ENCODE results near the gene KCTD15. TPM values are rescaled to one million over a fixed set of nuclear protein-coding genes. Genes with fewer than 3 reads are reported as not detected.

KCTD15 gene
- total RNA-seq, 1 experiment from 2014 or later, result 59.9 TPM

DNA sequence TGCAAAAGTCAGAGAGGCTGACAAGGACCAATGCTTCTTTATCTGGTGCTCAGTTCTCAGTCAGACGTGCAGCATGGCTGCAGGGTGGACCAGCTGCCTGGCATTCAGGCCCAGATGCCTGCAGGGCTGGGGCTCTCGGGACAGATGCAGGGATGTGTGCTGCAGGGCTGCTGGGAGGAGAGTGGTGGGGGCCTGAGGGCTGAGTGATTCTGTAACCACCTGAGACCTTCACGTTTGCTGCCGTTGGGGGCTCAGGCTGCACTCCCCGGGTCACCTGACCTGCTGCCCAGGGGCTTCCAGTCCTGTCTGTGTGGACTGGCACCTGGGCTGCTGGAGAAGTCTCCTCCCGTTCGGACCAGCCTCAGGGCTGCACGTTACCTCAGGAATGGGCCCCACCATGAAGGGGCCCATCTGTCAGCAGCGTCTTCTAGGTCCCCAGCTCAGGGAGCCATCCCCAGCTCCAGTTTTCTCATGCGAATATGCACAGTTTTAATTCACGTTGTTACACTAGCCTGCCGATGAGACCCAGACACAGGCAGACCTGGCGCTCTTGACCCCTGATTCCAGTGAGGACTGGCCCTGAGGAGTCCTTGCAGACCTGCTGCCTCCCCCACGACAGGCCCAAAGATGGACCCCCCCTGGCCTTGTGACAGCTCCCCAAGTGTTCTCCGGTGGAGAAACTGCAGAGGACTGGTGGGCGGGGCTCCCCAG lies 16.9 kb downstream of the KCTD15 start:
- Histone ChIP-seq H2AFZ (ENCODE audit: low read length) (no peak overlapping the region), H2BK15ac (ENCODE audit: low read depth, low read length) (no peak overlapping the region), H4K8ac (replicated peaks; ENCODE audit: insufficient read length, low read depth, low read length) (no peak overlapping the region), H3K4me1 (ENCODE audit: insufficient read depth, low read length) (no peaks in the 10 kb centered on the region), H3K18ac (ENCODE audit: insufficient read length, low read depth, low read length) (no peak overlapping the region), H2BK20ac (ENCODE audit: low read depth, low read length, poor library complexity, severe bottlenecking) (no peak overlapping the region), H2BK5ac (ENCODE audit: insufficient read length, low read length) (no peak overlapping the region), H3K4ac (ENCODE audit: low read depth, low read length) (no peak overlapping the region), H2BK120ac (ENCODE audit: low read depth, low read length, poor library complexity, severe bottlenecking) (no peak overlapping the region), H3K4me2 (ENCODE audit: insufficient read depth, insufficient read length, low read length) (no peak overlapping the region), H4K20me1 (ENCODE audit: control insufficient read depth, insufficient read depth, insufficient read length) (no peaks in the 10 kb centered on the region), H3K23me2 (ENCODE audit: insufficient read length, low read depth, low read length, poor library complexity, severe bottlenecking) (no peaks in the 10 kb centered on the region), H3T11ph (ENCODE audit: low read length) (no peak overlapping the region), H2AK5ac (ENCODE audit: insufficient read length, low read length) (no peak overlapping the region), H4K91ac (ENCODE audit: insufficient read length, low read depth, low read length) (no peak overlapping the region), H3K9me3 (ENCODE audit: control insufficient read depth, low read depth, low read length) (no peaks in the 10 kb centered on the region), H4K5ac (ENCODE audit: insufficient read length, low read depth, low read length) (no peak overlapping the region), H3K27me3 (ENCODE audit: insufficient read depth, low read length) (no peaks in the 10 kb centered on the region), H3K79me2 (ENCODE audit: insufficient read depth, low read length) (no peaks in the 10 kb centered on the region), H3K23ac (ENCODE audit: insufficient read length, low read depth, low read length) (no peak overlapping the region), H2BK12ac (ENCODE audit: insufficient read length, low read depth, low read length) (no peak overlapping the region), H3K56ac (ENCODE audit: insufficient read length, low read depth, low read length) (no peak overlapping the region), H3K27ac (ENCODE audit: insufficient read length, low read depth, low read length) (no peak overlapping the region), H3K79me1 (ENCODE audit: insufficient read depth, low read depth, low read length, poor library complexity, severe bottlenecking) (no peaks in the 10 kb centered on the region), H3K14ac (ENCODE audit: insufficient read depth, low read length) (no peak overlapping the region), H3K9ac (ENCODE audit: extremely low read depth, insufficient read length, low read length) (no peak overlapping the region)
- no CpG with 5 or more reads among the region's 16 CpGs for WGBS (ENCODE audit: extremely low coverage, insufficient read length, low lambda C conversion rate)
- Mint-ChIP-seq H3K4me3 (no peak overlapping the region), H3K27ac (0 out of 7 replicates have a peak overlapping the region, but pooled peaks of 1 of the 3 experiments have one; percentile 70), H3K9me3 (no peaks in the 10 kb centered on the region), H3K4me1 (peaks cover 3 to 6% of the 10 kb centered on the region in 2 experiments; a peak in 3 of 4 replicates), H3K27me3 (ENCODE audit: low read depth) (peaks cover 2% of the 10 kb centered on the region; the same call in 1 of the 2 replicates), H3K36me3 (ENCODE audit: insufficient read depth in 1 of 3, low read depth in 3 of 3) (peaks cover 4 to 51% (median 41%) of the 10 kb centered on the region in 3 experiments)
- no peak for DNase-seq
- TF ChIP-seq, protein P1, sequence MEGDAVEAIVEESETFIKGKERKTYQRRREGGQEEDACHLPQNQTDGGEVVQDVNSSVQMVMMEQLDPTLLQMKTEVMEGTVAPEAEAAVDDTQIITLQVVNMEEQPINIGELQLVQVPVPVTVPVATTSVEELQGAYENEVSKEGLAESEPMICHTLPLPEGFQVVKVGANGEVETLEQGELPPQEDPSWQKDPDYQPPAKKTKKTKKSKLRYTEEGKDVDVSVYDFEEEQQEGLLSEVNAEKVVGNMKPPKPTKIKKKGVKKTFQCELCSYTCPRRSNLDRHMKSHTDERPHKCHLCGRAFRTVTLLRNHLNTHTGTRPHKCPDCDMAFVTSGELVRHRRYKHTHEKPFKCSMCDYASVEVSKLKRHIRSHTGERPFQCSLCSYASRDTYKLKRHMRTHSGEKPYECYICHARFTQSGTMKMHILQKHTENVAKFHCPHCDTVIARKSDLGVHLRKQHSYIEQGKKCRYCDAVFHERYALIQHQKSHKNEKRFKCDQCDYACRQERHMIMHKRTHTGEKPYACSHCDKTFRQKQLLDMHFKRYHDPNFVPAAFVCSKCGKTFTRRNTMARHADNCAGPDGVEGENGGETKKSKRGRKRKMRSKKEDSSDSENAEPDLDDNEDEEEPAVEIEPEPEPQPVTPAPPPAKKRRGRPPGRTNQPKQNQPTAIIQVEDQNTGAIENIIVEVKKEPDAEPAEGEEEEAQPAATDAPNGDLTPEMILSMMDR (conservative IDR thresholded peaks at IDR 0.05), result no peak

Data from H9 (cell line).